Spleen (tissue), 11 donors: ENCODE measurements around the gene TMEM119. TPM values are rescaled to one million over a fixed set of nuclear protein-coding genes. Genes with fewer than 3 reads are reported as not detected.
A peak's percentile ranks its signal among the peaks of the same experiment; 100 is the strongest.

Experiments
- DNase-seq: peaks from one replicate; pipeline ENCODE4 v3.0.0-alpha.2; 2020
- H3K27ac ChIP-seq, 8 donors: fragments of 200-600 bp; sonication (generic) in 7 of 8; 1 replicate in 4 of 8; 2 replicates in 4 of 8; pipeline versions ENCODE4 v1.5.0 to v1.8.0; 2016 to 2021; ENCODE audit warnings: inconsistent platforms in 4 of 8, mild to moderate bottlenecking in 4 of 8, moderate library complexity in 1 of 8
- H3K27me3 ChIP-seq, 7 donors: fragments of 200-600 bp; sonication (generic) in 6 of 7; replicated peaks in 1 of 7; 1 replicate in 4 of 7; 2 replicates in 3 of 7; pipeline versions ENCODE4 v1.5.0 to v1.8.0; 2016 to 2021; ENCODE audit warnings: inconsistent platforms in 3 of 7, mild to moderate bottlenecking in 1 of 7
- H3K36me3 ChIP-seq, 6 donors: fragments of 200-600 bp; sonication (generic) in 5 of 6; 1 replicate in 4 of 6; 2 replicates in 2 of 6; pipeline versions ENCODE4 v1.5.0 to v1.8.0; 2016 to 2021; ENCODE audit warnings: inconsistent platforms in 2 of 6
- H3K4me1 ChIP-seq, 6 donors: fragments of 200-600 bp; sonication (generic) in 5 of 6; 1 replicate in 3 of 6; 2 replicates in 3 of 6; pipeline versions ENCODE4 v1.5.0 to v1.8.0; 2016 to 2021; ENCODE audit warnings: inconsistent platforms in 3 of 6
- H3K4me3 ChIP-seq, 8 donors: fragments of 200-600 bp; sonication (generic) in 7 of 8; 1 replicate in 4 of 8; 2 replicates in 4 of 8; pipeline versions ENCODE4 v1.5.0 to v1.8.0; 2016 to 2021; ENCODE audit warnings: inconsistent platforms in 4 of 8, mild to moderate bottlenecking in 4 of 8, moderate library complexity in 2 of 8
- H3K9me3 ChIP-seq, 8 donors: fragments of 200-600 bp; sonication (generic) in 7 of 8; 1 replicate in 4 of 8; 2 replicates in 4 of 8; pipeline versions ENCODE4 v1.5.0 to v1.8.0; 2016 to 2021; ENCODE audit warnings: inconsistent platforms in 4 of 8
- POLR2A ChIP-seq, 3 donors: fragments of 450-650 bp; IDR thresholded peaks; one replicate each; pipeline ENCODE4 v1.5.1; 2017; ENCODE audit warnings: antibody characterized with exemption in 3 of 3, mild to moderate bottlenecking in 1 of 3
- POLR2AphosphoS5 ChIP-seq, 3 donors: sonication (generic); formaldehyde crosslinking; IDR thresholded peaks; one replicate each; pipeline ENCODE4 v1.5.1; 2017; ENCODE audit warnings: antibody characterized with exemption in 3 of 3
- WGBS, 5 donors: extraction: QIAGEN DNeasy Blood & Tissue Kit in 3 of 5; methylation state at CpG; one replicate each; pipeline versions ENCODE4 v1.1.5 to v1.1.7; 2013 to 2018; 5-methylcytosine and 5-hydroxymethylcytosine counted together
- intact Hi-C: fragments of 100-400 bp; cut with DNase I; formaldehyde crosslinking; loops from one replicate; pipeline ENCODE4 v1.15.0; 2023; ENCODE audit warnings: low total_unique reads
- polyA plus RNA-seq, 3 donors: library from polyadenylated mRNA; stranded (reverse); fragments of 200-250 nt; gene quantifications; one replicate each; pipeline ENCODE4 v1.2.1, GENCODE V29; 2013
- total RNA-seq, 7 donors: library from RNA; depleted of rRNA in 3 of 7; stranded (reverse); fragments of >200 nt in 3 of 7; fragmentation: NEBNext Ultra II Directional in 4 of 7; extraction: Animal tissue kit (Norgen Biotek cat#: 25700) in 4 of 7; gene quantifications; one replicate each; pipeline versions ENCODE4 v1.1.0 to v1.2.1, GENCODE V29; 2016 to 2021
- TF ChIP-seq, protein P1 (sequence below), 11 experiments: fragments of 200-600 bp in 7 of 11; fragments of 450-650 bp in 4 of 11; sonication (generic) in 4 of 11; IDR thresholded peaks in 8 of 11; conservative IDR thresholded peaks in 3 of 11; 1 replicate in 7 of 11; 2 replicates in 4 of 11; pipeline versions ENCODE4 v1.4.0 to v1.8.0; 2016 to 2021; ENCODE audit warnings: antibody characterized with exemption in 11 of 11, inconsistent platforms in 4 of 11, mild to moderate bottlenecking in 1 of 11
- donor health status: healthy with polysubstance abuse.
- donor health status: DM: no; HTN: no; CAD: no; lungs with moderate emphysema.
- donor health status: DM: no; HTN: no; CAD: no.
- donor health status: Bipolar disorder and iron deficiency.
- donor health status: healthy.
- donor health status: DM: no; HTN: no; CAD: no.
- donor health status: DM: yes; HTN: yes; CAD: no.

Gene TMEM119
- total and polyA plus RNA-seq, 10 donors: 8.8 to 50.0 (median 16.2) TPM

DNA sequence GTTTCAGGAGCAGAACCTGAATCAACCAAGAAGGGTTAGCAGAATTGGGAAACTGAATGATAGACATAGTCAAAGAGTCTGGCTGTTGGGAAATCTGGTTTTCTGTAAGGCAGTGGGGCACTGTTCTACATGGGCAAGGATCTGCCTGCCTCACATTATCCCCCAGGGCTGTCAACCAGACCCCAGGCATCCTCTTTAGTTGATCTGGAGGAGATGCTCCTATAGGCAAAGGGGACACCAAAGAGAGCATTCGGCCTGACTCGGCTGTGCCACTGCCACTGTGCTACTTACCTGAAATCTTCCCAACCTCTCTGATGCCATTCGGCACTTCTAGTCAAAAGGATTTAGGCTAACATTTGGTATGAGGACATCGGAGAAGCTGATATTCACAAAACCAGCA, 31.4 kb downstream of the TMEM119 start:
- peak overlapping the region in 7 of 8 donors; percentile 33 to 98 (median 73) for H3K27ac ChIP-seq
- TF ChIP-seq POLR2A (IDR thresholded peaks at IDR 0.05) (no peak), POLR2AphosphoS5 (IDR thresholded peaks at IDR 0.05) (no peak)
- TF ChIP-seq, protein P1, sequence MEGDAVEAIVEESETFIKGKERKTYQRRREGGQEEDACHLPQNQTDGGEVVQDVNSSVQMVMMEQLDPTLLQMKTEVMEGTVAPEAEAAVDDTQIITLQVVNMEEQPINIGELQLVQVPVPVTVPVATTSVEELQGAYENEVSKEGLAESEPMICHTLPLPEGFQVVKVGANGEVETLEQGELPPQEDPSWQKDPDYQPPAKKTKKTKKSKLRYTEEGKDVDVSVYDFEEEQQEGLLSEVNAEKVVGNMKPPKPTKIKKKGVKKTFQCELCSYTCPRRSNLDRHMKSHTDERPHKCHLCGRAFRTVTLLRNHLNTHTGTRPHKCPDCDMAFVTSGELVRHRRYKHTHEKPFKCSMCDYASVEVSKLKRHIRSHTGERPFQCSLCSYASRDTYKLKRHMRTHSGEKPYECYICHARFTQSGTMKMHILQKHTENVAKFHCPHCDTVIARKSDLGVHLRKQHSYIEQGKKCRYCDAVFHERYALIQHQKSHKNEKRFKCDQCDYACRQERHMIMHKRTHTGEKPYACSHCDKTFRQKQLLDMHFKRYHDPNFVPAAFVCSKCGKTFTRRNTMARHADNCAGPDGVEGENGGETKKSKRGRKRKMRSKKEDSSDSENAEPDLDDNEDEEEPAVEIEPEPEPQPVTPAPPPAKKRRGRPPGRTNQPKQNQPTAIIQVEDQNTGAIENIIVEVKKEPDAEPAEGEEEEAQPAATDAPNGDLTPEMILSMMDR (IDR thresholded peaks at IDR 0.05 in 8 of 11, conservative IDR thresholded peaks at IDR 0.05 in 3 of 11): no peak
- H3K27me3 ChIP-seq: no peaks in the 10 kb centered on the region
- intact Hi-C loops: loop anchor here (5.0 to 10.0 kb wide), 3 partner anchors 98 to 528 kb away; partner anchors contain the start of genes ALKBH2 and UNG
- H3K9me3 ChIP-seq: no peaks in the 10 kb centered on the region
- DNase-seq: no peak
- H3K4me3 ChIP-seq: no peak overlapping the region
- peaks cover 55 to 95% (median 71%) of the 10 kb centered on the region in 6 donors for H3K4me1 ChIP-seq
- 91 to 99% (median 93%) methylated on average over 4 of the region's 4 CpGs for WGBS, 5 donors
- H3K36me3 ChIP-seq: peaks cover 4 to 66% (median 58%) of the 10 kb centered on the region in 6 donors

GRCh38 chr12:108565976-108566375, 31.9 kb downstream of the TMEM119 start:
- H3K9me3 ChIP-seq: no peaks in the 10 kb centered on the region
- H3K4me3 ChIP-seq: no peak overlapping the region
- H3K27me3 ChIP-seq: no peaks in the 10 kb centered on the region
- intact Hi-C loops: loop anchor here (5.0 to 10.0 kb wide), 3 partner anchors 99 to 529 kb away; partner anchors contain the start of genes ALKBH2 and UNG
- DNase-seq: peak; percentile 87
- TF ChIP-seq POLR2A (IDR thresholded peaks at IDR 0.05): no peak
- TF ChIP-seq POLR2AphosphoS5 (IDR thresholded peaks at IDR 0.05): peak; percentile 76 to 81 (median 80)
- peaks cover 55 to 92% (median 71%) of the 10 kb centered on the region in 6 donors for H3K4me1 ChIP-seq
- H3K36me3 ChIP-seq: peaks cover 4 to 66% (median 58%) of the 10 kb centered on the region in 6 donors
- H3K27ac ChIP-seq: peak overlapping the region in 6 of 8 donors; percentile 29 to 98 (median 76)
- WGBS, 5 donors: 2 to 10% (median 8%) methylated on average over 2 of the region's 2 CpGs

- Histone ChIP-seq H3K36me3 (peaks cover 4 to 64% (median 58%) of the 10 kb centered on the region in 6 donors), H3K27ac (peak overlapping the region in 6 of 8 donors; percentile 7 to 98 (median 66)), H3K9me3 (no peaks in the 10 kb centered on the region), H3K4me3 (no peak overlapping the region), H3K4me1 (peaks cover 56 to 89% (median 74%) of the 10 kb centered on the region in 6 donors), H3K27me3 (no peaks in the 10 kb centered on the region)
- WGBS, 5 donors: 63 to 83% (median 76%) methylated on average over 3 of the region's 3 CpGs
- no peak for TF ChIP-seq POLR2AphosphoS5 (IDR thresholded peaks at IDR 0.05)
- TF ChIP-seq, protein P1 (IDR thresholded peaks at IDR 0.05 in 8 of 11, conservative IDR thresholded peaks at IDR 0.05 in 3 of 11): no peak
- no peak for TF ChIP-seq POLR2A (IDR thresholded peaks at IDR 0.05)
- no peak for DNase-seq
- intact Hi-C loops: loop anchor here (5.0 to 10.0 kb wide), 3 partner anchors 100 to 530 kb away; partner anchors contain the start of genes ALKBH2 and UNG
Observed at GRCh38 chr12:108565146-108565545, 32.7 kb downstream of the TMEM119 start.

DNA sequence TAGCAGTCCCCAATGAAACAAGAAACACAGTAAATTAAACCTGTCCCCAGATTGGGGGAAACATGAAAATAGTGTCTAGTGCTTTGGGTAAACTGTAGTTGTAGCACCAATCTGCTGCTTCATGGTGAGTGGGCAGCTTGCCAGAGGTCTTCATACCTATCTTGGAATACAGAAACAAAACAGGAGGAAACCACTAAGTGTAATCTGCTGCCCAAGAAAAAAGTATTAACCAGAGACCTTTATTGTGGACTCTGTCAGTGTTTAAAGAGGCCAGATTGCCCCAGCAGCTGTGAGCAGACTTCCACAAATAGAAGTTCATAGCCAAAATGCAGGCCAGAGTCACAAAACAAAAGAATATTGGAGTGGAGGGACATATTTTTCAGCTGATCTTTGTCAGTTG, 33.2 kb downstream of the TMEM119 start:
- Histone ChIP-seq H3K4me3 (no peak overlapping the region), H3K36me3 (peaks cover 4 to 59% (median 53%) of the 10 kb centered on the region in 6 donors), H3K4me1 (peaks cover 61 to 89% (median 78%) of the 10 kb centered on the region in 6 donors), H3K27ac (peak overlapping the region in 4 of 8 donors; percentile 6 to 98 (median 24)), H3K9me3 (no peaks in the 10 kb centered on the region), H3K27me3 (no peaks in the 10 kb centered on the region)
- intact Hi-C loops: loop anchor here (5.0 to 10.0 kb wide), 3 partner anchors 100 to 530 kb away; partner anchors contain the start of genes ALKBH2 and UNG
- no peak for DNase-seq
- TF ChIP-seq POLR2A (IDR thresholded peaks at IDR 0.05) (no peak), POLR2AphosphoS5 (IDR thresholded peaks at IDR 0.05) (no peak)
- TF ChIP-seq, protein P1 (IDR thresholded peaks at IDR 0.05 in 8 of 11, conservative IDR thresholded peaks at IDR 0.05 in 3 of 11): no peak
